NCI-H1417 treated with DMSO at 0.1 percent for 48 hours (cell line): ENCODE measurements around the gene RHPN2.
"Not testable (repeated sequence)": the region's sequence is repeated elsewhere in the genome, so short reads cannot be mapped to it uniquely, and the experiment has no call there.

ENCODE experiments used
- DNase-seq: peaks from one replicate; lab custom pipeline; 2025; lab: John Stamatoyannopoulos, UW

The RHPN2 gene

GRCh38 chr19:33026602-33027001 lies 38.1 kb downstream of the RHPN2 start:
- DNase-seq: not testable (repeated sequence)

- DNase-seq: not testable (repeated sequence)
Measured at GRCh38 chr19:33025468-33026238, 39.0 kb downstream of the RHPN2 start.

GRCh38 chr19:33024398-33024797 lies 40.3 kb downstream of the RHPN2 start:
- no peak for DNase-seq

GRCh38 chr19:33022472-33023116 lies 42.1 kb downstream of the RHPN2 start:
- no peak for DNase-seq

- not testable (repeated sequence) for DNase-seq
Measured at GRCh38 chr19:33010891-33011290, 53.8 kb downstream of the RHPN2 start.

- DNase-seq: no peak
Measured at GRCh38 chr19:33008738-33009137, 56.0 kb downstream of the RHPN2 start.

- DNase-seq: peak; percentile 68
Measured at GRCh38 chr19:33005440-33005839, 59.2 kb downstream of the RHPN2 start.

GRCh38 chr19:33003424-33004024 lies 61.2 kb downstream of the RHPN2 start:
- DNase-seq: not testable (repeated sequence)

GRCh38 chr19:33002126-33002865 lies 62.4 kb downstream of the RHPN2 start:
- DNase-seq: not testable (repeated sequence)

GRCh38 chr19:33000910-33001309 lies 63.8 kb downstream of the RHPN2 start:
- no peak for DNase-seq

GRCh38 chr19:33000510-33000909 lies 64.2 kb downstream of the RHPN2 start:
- no peak for DNase-seq

- DNase-seq: no peak
Measured at GRCh38 chr19:32998722-32999121, 66.0 kb downstream of the RHPN2 start.

- no peak for DNase-seq
Measured at GRCh38 chr19:32997716-32998355, 66.9 kb downstream of the RHPN2 start.

- not testable (repeated sequence) for DNase-seq
Measured at GRCh38 chr19:32997061-32997464, 67.6 kb downstream of the RHPN2 start.

GRCh38 chr19:32995966-32996365 lies 68.7 kb downstream of the RHPN2 start:
- DNase-seq: not testable (repeated sequence)

GRCh38 chr19:32988724-32989123 lies 76.0 kb downstream of the RHPN2 start:
- DNase-seq: no peak

- not testable (repeated sequence) for DNase-seq
Measured at GRCh38 chr19:32988254-32988653, 76.4 kb downstream of the RHPN2 start.

- not testable (repeated sequence) for DNase-seq
Measured at GRCh38 chr19:32982488-32982887, 82.2 kb downstream of the RHPN2 start.

GRCh38 chr19:32979807-32980206 lies 84.9 kb downstream of the RHPN2 start:
- not testable (repeated sequence) for DNase-seq

GRCh38 chr19:32977813-32978212 lies 86.9 kb downstream of the RHPN2 start:
- DNase-seq: not testable (repeated sequence)

GRCh38 chr19:32977280-32977679 lies 87.4 kb downstream of the RHPN2 start:
- DNase-seq: no peak
